Effector CD4-positive, alpha-beta T cell (primary cell): ENCODE results near the gene BPIFA2. TPM values are rescaled to one million over a fixed set of nuclear protein-coding genes. Genes with fewer than 3 reads are reported as not detected.
"Not testable (repeated sequence)": the region's sequence is repeated elsewhere in the genome, so short reads cannot be mapped to it uniquely, and the experiment has no call there.

Experiments
- DNase-seq: peaks from one replicate; pipeline ENCODE4 v3.0.0-alpha.2; 2020
- total RNA-seq: gene quantifications from one replicate; lab custom pipeline; 2026; lab: John Stamatoyannopoulos, UW

BPIFA2 gene
- total RNA-seq: not detected

- DNase-seq: no peak
These were observed at the start of gene BPIFA2 for GRCh38 chr20:33167859-33168258. Gene BPIFA2, plus strand, starts transcription at chr20:33168159. Its CDS starts 987 bp downstream, at chr20:33169146.

GRCh38 chr20:33119725-33120720 lies 47.9 kb upstream of the BPIFA2 start:
- no peak for DNase-seq

GRCh38 chr20:33120934-33121333 lies 47.0 kb upstream of the BPIFA2 start:
- DNase-seq: no peak

GRCh38 chr20:33122297-33122696 lies 45.7 kb upstream of the BPIFA2 start:
- DNase-seq: not testable (repeated sequence)

- no peak for DNase-seq
These were observed 43.7 kb upstream of the BPIFA2 start for GRCh38 chr20:33124261-33124660.

- DNase-seq: no peak
These were observed 43.0 kb upstream of the BPIFA2 start for GRCh38 chr20:33124994-33125393.

GRCh38 chr20:33125983-33126382 lies 42.0 kb upstream of the BPIFA2 start:
- DNase-seq: no peak

GRCh38 chr20:33127422-33128097 lies 40.4 kb upstream of the BPIFA2 start:
- DNase-seq: no peak

- DNase-seq: no peak
These were observed 37.3 kb upstream of the BPIFA2 start for GRCh38 chr20:33130568-33131061.

GRCh38 chr20:33131949-33132473 lies 35.9 kb upstream of the BPIFA2 start:
- DNase-seq: no peak

GRCh38 chr20:33132513-33133372 lies 35.2 kb upstream of the BPIFA2 start:
- DNase-seq: no peak

GRCh38 chr20:33133373-33133941 lies 34.5 kb upstream of the BPIFA2 start:
- no peak for DNase-seq

GRCh38 chr20:33137195-33137594 lies 30.8 kb upstream of the BPIFA2 start:
- no peak for DNase-seq

- DNase-seq: no peak
These were observed 28.5 kb upstream of the BPIFA2 start for GRCh38 chr20:33139467-33139866.

GRCh38 chr20:33145521-33145920 lies 22.4 kb upstream of the BPIFA2 start:
- no peak for DNase-seq

- DNase-seq: no peak
These were observed 20.7 kb upstream of the BPIFA2 start for GRCh38 chr20:33147299-33147698.

- no peak for DNase-seq
These were observed 19.9 kb upstream of the BPIFA2 start for GRCh38 chr20:33148040-33148439.

- DNase-seq: no peak
These were observed 13.7 kb upstream of the BPIFA2 start for GRCh38 chr20:33154252-33154651.

- no peak for DNase-seq
These were observed 9.1 kb upstream of the BPIFA2 start for GRCh38 chr20:33158637-33159385.

GRCh38 chr20:33159713-33160112 lies 8.2 kb upstream of the BPIFA2 start:
- no peak for DNase-seq

- no peak for DNase-seq
These were observed 7.3 kb upstream of the BPIFA2 start for GRCh38 chr20:33160681-33161080.
